HepG2 (cell line): ENCODE measurements around the gene MITF. TPM values are rescaled to one million over a fixed set of nuclear protein-coding genes. Genes with fewer than 3 reads are reported as not detected.

Experiments used
- ATAC-seq: fragments of 200-7000 bp; cut with Tn5 transposase; 3 replicates; pipeline ENCODE4 v1.9.1; 2020; ENCODE audit warnings: mild to moderate bottlenecking, moderate library complexity
- BruUV-seq: library from RNA; stranded (reverse); fragments of 400-500 nt; replicated peaks from 2 replicates; lab custom pipeline; 2021; lab: Mats Ljungman, UMichigan
- CTCF ChIA-PET: fragments of 300-600 bp; formaldehyde crosslinking; extraction: SDS; loops from one replicate; lab custom pipeline; 2021; ENCODE audit warnings: low total read pairs, inconsistent platforms, low intra/inter-chr PET ratio; lab: Yijun Ruan, JAX
- POLR2A ChIA-PET: fragments of 350-600 bp; sonication (Branson Sonifier 250); formaldehyde crosslinking; loops from one replicate; lab custom pipeline; 2020; ENCODE audit warnings: antibody characterized with exemption, inconsistent platforms; lab: Yijun Ruan, JAX
- DNase-seq: peaks from one replicate; pipeline ENCODE4 v3.0.0-alpha.2; 2015; ENCODE audit warnings: low spot score
- FAIRE-seq: peaks from 3 replicates; lab custom pipeline; 2011; peaks lifted over from hg19 to GRCh38; lab: Jason Lieb, UNC
- H2AFZ ChIP-seq: one replicate; pipeline ENCODE4 v1.6.1; 2011; ENCODE audit warnings: low read length, inconsistent platforms
- H3K27ac ChIP-seq: fragments of 300-600 bp; 3 replicates; pipeline ENCODE4 v1.8.0; 2011; ENCODE audit warnings: mixed run types, mild to moderate bottlenecking, mixed read lengths, low read length, inconsistent platforms; ENCODE audit not compliant: insufficient read depth; ENCODE audit errors: extremely low read length
- H3K27me3 ChIP-seq, 2 experiments: fragments of 200-600 bp in 1 of 2; 2 replicates in 1 of 2; 3 replicates in 1 of 2; pipeline versions ENCODE4 v1.6.0 to v1.8.0; 2011; ENCODE audit warnings: low read length in 2 of 2, mild to moderate bottlenecking in 2 of 2, moderate library complexity in 2 of 2, inconsistent platforms in 1 of 2; ENCODE audit not compliant: insufficient read depth in 2 of 2, control insufficient read depth in 1 of 2
- H3K36me3 ChIP-seq, 2 experiments: fragments of 200-600 bp in 1 of 2; replicated peaks in 1 of 2; 2 replicates in 1 of 2; 3 replicates in 1 of 2; pipeline versions ENCODE4 v1.5.1 to v1.8.0; 2011; ENCODE audit warnings: low read length in 2 of 2, inconsistent platforms in 1 of 2; ENCODE audit not compliant: insufficient read depth in 2 of 2, control insufficient read depth in 1 of 2
- H3K4me1 ChIP-seq: 2 replicates; pipeline ENCODE4 v1.5.1; 2012; ENCODE audit warnings: low read length, inconsistent platforms; ENCODE audit not compliant: insufficient read depth
- H3K4me2 ChIP-seq: 2 replicates; pipeline ENCODE4 v1.6.0; 2011; ENCODE audit warnings: low read depth, low read length, inconsistent platforms
- H3K4me3 ChIP-seq, 3 experiments: fragments of 200-600 bp in 1 of 3; sonication (generic), shearing (Covaris generic) in 1 of 3; replicated peaks in 1 of 3; 2 replicates each; pipeline ENCODE4 v1.5.1; 2011 to 2016; ENCODE audit warnings: low read length in 3 of 3, inconsistent platforms in 2 of 3, low read depth in 2 of 3, mild to moderate bottlenecking in 2 of 3, control low read depth in 1 of 3, mixed read lengths in 1 of 3; ENCODE audit not compliant: insufficient read depth in 1 of 3
- H3K79me2 ChIP-seq: one replicate; pipeline ENCODE4 v1.6.1; 2011; ENCODE audit warnings: low read length, inconsistent platforms; ENCODE audit not compliant: insufficient read depth
- H3K9ac ChIP-seq: 2 replicates; pipeline ENCODE4 v1.6.0; 2011; ENCODE audit warnings: mild to moderate bottlenecking, low read depth, low read length, inconsistent platforms; ENCODE audit not compliant: insufficient read depth
- H3K9me3 ChIP-seq: 2 replicates; pipeline ENCODE4 v1.5.1; 2012; ENCODE audit warnings: mild to moderate bottlenecking, low read length
- H4K20me1 ChIP-seq: 2 replicates; pipeline ENCODE4 v1.6.0; 2011; ENCODE audit warnings: inconsistent platforms, mild to moderate bottlenecking, low read length, moderate library complexity; ENCODE audit not compliant: insufficient read depth
- CREM ChIP-seq, 2 experiments: sonication (generic) in 1 of 2; formaldehyde crosslinking in 1 of 2; IDR thresholded peaks; 2 replicates each; pipeline versions ENCODE4 v1.4.0 to v1.6.1; 2016 to 2020; ENCODE audit warnings: antibody characterized with exemption in 1 of 2, mild to moderate bottlenecking in 1 of 2, missing genetic modification reagents in 1 of 2
- EED ChIP-seq: sonication (generic); formaldehyde crosslinking; IDR thresholded peaks from 2 replicates; pipeline ENCODE4 v1.5.0; 2020; ENCODE audit warnings: mild to moderate bottlenecking, missing genetic modification reagents
- FOXM1 ChIP-seq: sonication (generic); formaldehyde crosslinking; IDR thresholded peaks from 2 replicates; pipeline ENCODE4 v1.5.0; 2020; ENCODE audit warnings: missing genetic modification reagents
- HNRNPH1 ChIP-seq: fragments of 200-400 bp; formaldehyde crosslinking; optimal IDR thresholded peaks from 2 replicates; pipeline ENCODE3; 2017; ENCODE audit warnings: mild to moderate bottlenecking, low read depth, low read length
- NFKBIZ ChIP-seq: IDR thresholded peaks from 2 replicates; pipeline ENCODE4 v1.6.1; 2018; ENCODE audit warnings: missing genetic modification reagents, missing compliant biosample characterization
- PHF21A ChIP-seq: sonication (generic); formaldehyde crosslinking; IDR thresholded peaks from 2 replicates; pipeline ENCODE4 v1.5.0; 2020; ENCODE audit warnings: mild to moderate bottlenecking, missing genetic modification reagents
- POLR2AphosphoS2 ChIP-seq: IDR thresholded peaks from 2 replicates; pipeline ENCODE4 v1.6.1; 2011; ENCODE audit warnings: low read depth, low read length, improper control_type of control experiment
- SP140L ChIP-seq: sonication (generic); formaldehyde crosslinking; IDR thresholded peaks from 2 replicates; pipeline ENCODE4 v1.4.0; 2020; ENCODE audit warnings: missing genetic modification reagents, borderline replicate concordance
- TFDP1 ChIP-seq: IDR thresholded peaks from 2 replicates; pipeline ENCODE4 v1.6.1; 2016; ENCODE audit warnings: missing compliant biosample characterization, missing genetic modification reagents, borderline replicate concordance
- ZBTB4 ChIP-seq: sonication (generic); formaldehyde crosslinking; IDR thresholded peaks from 2 replicates; pipeline ENCODE4 v1.4.0; 2020; ENCODE audit warnings: missing genetic modification reagents, mild to moderate bottlenecking, borderline replicate concordance
- ZNF20 ChIP-seq: sonication (generic); formaldehyde crosslinking; IDR thresholded peaks from 2 replicates; pipeline ENCODE4 v1.4.0; 2020; ENCODE audit warnings: mild to moderate bottlenecking, moderate library complexity, missing genetic modification reagents
- ZNF230 ChIP-seq: sonication (generic); formaldehyde crosslinking; IDR thresholded peaks from 2 replicates; pipeline ENCODE4 v1.4.0; 2020; ENCODE audit warnings: mild to moderate bottlenecking, missing genetic modification reagents
- ZNF704 ChIP-seq: sonication (generic); formaldehyde crosslinking; IDR thresholded peaks from 2 replicates; pipeline ENCODE4 v1.8.1; 2023; ENCODE audit warnings: mild to moderate bottlenecking, inconsistent platforms, moderate library complexity, missing genetic modification reagents, borderline replicate concordance
- WGBS: methylation state at CpG from one replicate; pipeline ENCODE4 v1.1.6; 2017; ENCODE audit warnings: low lambda C conversion rate; 5-methylcytosine and 5-hydroxymethylcytosine counted together
- in situ Hi-C: cut with HindIII; loops from 2 replicates; pipeline ENCODE4 v1.10.0; 2017; ENCODE audit warnings: low pct_unique_long_range_greater_than_20kb; ENCODE audit not compliant: extremely low pct_ligation_motif_present
- intact Hi-C: fragments of 100-400 bp; cut with micrococcal nuclease; formaldehyde crosslinking; loops from one replicate; pipeline ENCODE4 v1.10.0; 2022; ENCODE audit not compliant: unreplicated experiment
- polyA plus RNA-seq, 8 experiments: library from polyadenylated mRNA; depleted of rRNA in 3 of 8; stranded (reverse) in 7 of 8; unstranded in 1 of 8; fragments of >200 nt; fragmentation: Illumina TruSeq in 4 of 8; extraction: Trizol in 4 of 8; gene quantifications; 2 replicates each; pipeline versions ENCODE4 v1.2.1 to v1.2.3, GENCODE V29; 2011 to 2016; ENCODE audit warnings: low read depth in 4 of 8, missing spikeins in 1 of 8, mixed read lengths in 1 of 8; ENCODE audit not compliant: insufficient read depth in 1 of 8
- total RNA-seq, 5 experiments: library from RNA; depleted of rRNA; stranded (reverse); fragments of >200 nt; fragmentation: Illumina TruSeq; extraction: Trizol; gene quantifications; 2 replicates each; pipeline ENCODE4 v1.2.3, GENCODE V29; 2016; ENCODE audit warnings: low read depth in 1 of 5
- TF ChIP-seq, protein P1 (sequence below): sonication (generic); formaldehyde crosslinking; IDR thresholded peaks from 2 replicates; pipeline ENCODE4; 2020; ENCODE audit warnings: missing genetic modification reagents, mild to moderate bottlenecking, borderline replicate concordance

The MITF gene
- total and polyA plus RNA-seq, 2 of the 13 experiments (the other 11 are each of a cell fraction or from before 2014, with no cell fraction given), result 0.12 to 0.38 TPM

DNA sequence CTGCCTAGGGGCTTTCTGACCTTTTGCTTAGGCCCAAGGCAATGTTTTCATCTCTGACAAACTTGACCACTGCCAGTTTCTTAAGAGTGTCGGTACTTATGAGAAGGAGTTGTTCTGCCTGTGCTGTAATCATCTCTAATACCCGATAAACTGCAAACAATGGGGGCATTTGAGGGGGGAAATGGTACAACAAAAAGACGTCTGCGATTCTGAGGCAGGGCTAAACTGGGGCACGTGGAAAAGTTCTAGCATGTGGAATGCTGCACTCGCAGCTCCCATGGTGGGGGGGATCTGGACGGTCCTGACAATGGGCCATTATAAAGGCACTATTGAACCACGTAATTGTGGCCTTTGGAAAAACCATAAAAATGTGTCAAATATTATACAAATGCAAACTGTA lies 187.1 kb downstream of the MITF start:
- WGBS, result 12% methylated on average over 8 of the region's 8 CpGs
- Histone ChIP-seq H4K20me1 (no peaks in the 10 kb centered on the region), H2AFZ (no peak overlapping the region), H3K27me3 (no peaks in the 10 kb centered on the region), H3K36me3 (no peaks in the 10 kb centered on the region), H3K9me3 (no peaks in the 10 kb centered on the region), H3K4me1 (no peaks in the 10 kb centered on the region)
- ChIA-PET POLR2A (no interaction called here), CTCF (no interaction called here)
- BruUV-seq, result no TSS peak
- no peak for DNase-seq
- TF ChIP-seq, protein P1, sequence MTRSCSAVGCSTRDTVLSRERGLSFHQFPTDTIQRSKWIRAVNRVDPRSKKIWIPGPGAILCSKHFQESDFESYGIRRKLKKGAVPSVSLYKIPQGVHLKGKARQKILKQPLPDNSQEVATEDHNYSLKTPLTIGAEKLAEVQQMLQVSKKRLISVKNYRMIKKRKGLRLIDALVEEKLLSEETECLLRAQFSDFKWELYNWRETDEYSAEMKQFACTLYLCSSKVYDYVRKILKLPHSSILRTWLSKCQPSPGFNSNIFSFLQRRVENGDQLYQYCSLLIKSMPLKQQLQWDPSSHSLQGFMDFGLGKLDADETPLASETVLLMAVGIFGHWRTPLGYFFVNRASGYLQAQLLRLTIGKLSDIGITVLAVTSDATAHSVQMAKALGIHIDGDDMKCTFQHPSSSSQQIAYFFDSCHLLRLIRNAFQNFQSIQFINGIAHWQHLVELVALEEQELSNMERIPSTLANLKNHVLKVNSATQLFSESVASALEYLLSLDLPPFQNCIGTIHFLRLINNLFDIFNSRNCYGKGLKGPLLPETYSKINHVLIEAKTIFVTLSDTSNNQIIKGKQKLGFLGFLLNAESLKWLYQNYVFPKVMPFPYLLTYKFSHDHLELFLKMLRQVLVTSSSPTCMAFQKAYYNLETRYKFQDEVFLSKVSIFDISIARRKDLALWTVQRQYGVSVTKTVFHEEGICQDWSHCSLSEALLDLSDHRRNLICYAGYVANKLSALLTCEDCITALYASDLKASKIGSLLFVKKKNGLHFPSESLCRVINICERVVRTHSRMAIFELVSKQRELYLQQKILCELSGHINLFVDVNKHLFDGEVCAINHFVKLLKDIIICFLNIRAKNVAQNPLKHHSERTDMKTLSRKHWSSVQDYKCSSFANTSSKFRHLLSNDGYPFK (CRISPR knock-in tag), result no peak
- no peak for TF ChIP-seq ZNF230 (CRISPR knock-in tag)
- no peak for TF ChIP-seq POLR2AphosphoS2
- no peak for TF ChIP-seq PHF21A (CRISPR knock-in tag)
- TF ChIP-seq ZBTB4 (CRISPR knock-in tag), result no peak
- TF ChIP-seq SP140L, result no peak
- TF ChIP-seq EED (CRISPR knock-in tag), result no peak
- no peak for TF ChIP-seq ZNF704
- no peak for TF ChIP-seq FOXM1 (CRISPR knock-in tag)
- no peak for TF ChIP-seq TFDP1 (CRISPR knock-in tag)
- TF ChIP-seq ZNF20 (CRISPR knock-in tag), result no peak
- TF ChIP-seq CREM (IDR thresholded peaks at IDR 0.05), result no peak
- TF ChIP-seq CREM (CRISPR knock-in tag; IDR thresholded peaks at IDR 0.05), result no peak
- TF ChIP-seq HNRNPH1, result no peak
- no peak for TF ChIP-seq NFKBIZ (CRISPR knock-in tag)
- TF ChIP-seq, all 625 proteins: peak for 0
- intact Hi-C loops, result no loop called here
- H3K4me2 ChIP-seq, result no peak overlapping the region
- H3K9ac ChIP-seq, result no peak overlapping the region
- no peaks in the 10 kb centered on the region for H3K79me2 ChIP-seq
- in situ Hi-C loops, result no loop called here
- no peak for ATAC-seq
- no peak for FAIRE-seq
- H3K27ac ChIP-seq, result no peak overlapping the region
- no peak overlapping the region for H3K4me3 ChIP-seq
